Gastroesophageal sphincter (tissue), 4 donors: Measurements from ENCODE around the gene CGNL1. TPM values are rescaled to one million over a fixed set of nuclear protein-coding genes. Genes with fewer than 3 reads are reported as not detected.
A peak's percentile ranks its signal among the peaks of the same experiment; 100 is the strongest.

Source experiments
- ATAC-seq: fragments of 150-250 bp; one replicate; pipeline ENCODE4 v1.9.1; 2016; ENCODE audit warnings: mild to moderate bottlenecking, moderate library complexity
- H3K27ac ChIP-seq, 4 donors: fragments of 200-600 bp; sonication (generic) in 3 of 4; 1 replicate in 3 of 4; 2 replicates in 1 of 4; pipeline ENCODE4 v1.5.1; 2016 to 2019
- H3K27me3 ChIP-seq: fragments of 200-600 bp; sonication (generic); one replicate; pipeline ENCODE4 v1.5.1; 2019
- H3K36me3 ChIP-seq, 2 donors: fragments of 200-600 bp; sonication (generic); one replicate each; pipeline ENCODE4 v1.5.1; 2019; ENCODE audit warnings: control low read depth in 1 of 2
- H3K4me1 ChIP-seq, 3 donors: fragments of 200-600 bp; sonication (generic); 1 replicate in 2 of 3; 2 replicates in 1 of 3; pipeline ENCODE4 v1.5.1; 2016 to 2019; ENCODE audit warnings: control low read depth in 2 of 3
- H3K4me3 ChIP-seq, 2 donors: fragments of 200-600 bp; sonication (generic); one replicate each; pipeline ENCODE4 v1.5.1; 2019; ENCODE audit warnings: mild to moderate bottlenecking in 1 of 2, moderate library complexity in 1 of 2
- H3K9me3 ChIP-seq, 3 donors: fragments of 200-600 bp; sonication (generic); one replicate each; pipeline ENCODE4 v1.5.1; 2017 to 2019; ENCODE audit warnings: control low read depth in 2 of 3
- EP300 ChIP-seq: sonication (generic); formaldehyde crosslinking; IDR thresholded peaks from one replicate; pipeline ENCODE4 v1.6.1; 2017; ENCODE audit warnings: antibody characterized with exemption, mild to moderate bottlenecking
- POLR2A ChIP-seq, 2 donors: fragments of 450-650 bp; IDR thresholded peaks; one replicate each; pipeline ENCODE4 v1.6.1; 2017; ENCODE audit warnings: antibody characterized with exemption in 2 of 2, mild to moderate bottlenecking in 2 of 2, moderate library complexity in 1 of 2
- POLR2AphosphoS5 ChIP-seq: sonication (generic); formaldehyde crosslinking; IDR thresholded peaks from one replicate; pipeline ENCODE4 v1.6.1; 2017; ENCODE audit warnings: antibody characterized with exemption
- WGBS, 2 donors: methylation state at CpG; one replicate each; pipeline ENCODE4 v1.1.5; 2018; ENCODE audit warnings: low coverage in 1 of 2; 5-methylcytosine and 5-hydroxymethylcytosine counted together
- total RNA-seq, 4 donors: library from RNA; depleted of rRNA; stranded (reverse); fragments of >200 nt; gene quantifications; one replicate each; pipeline ENCODE4 v1.1.0, GENCODE V29; 2016
- TF ChIP-seq, protein P1 (sequence below), 4 experiments: fragments of 200-600 bp in 2 of 4; fragments of 450-650 bp in 2 of 4; sonication (generic) in 1 of 4; IDR thresholded peaks; one replicate each; pipeline ENCODE4 v1.5.1; 2017 to 2019; ENCODE audit warnings: antibody characterized with exemption in 4 of 4, mild to moderate bottlenecking in 2 of 4, moderate library complexity in 2 of 4

The CGNL1 gene
- total RNA-seq, 4 donors from 2014 or later, result 8.5 to 36.4 (median 16.7) TPM

- 62 to 97% methylated on average over 2 to 6 of the region's 11 CpGs for WGBS, 2 donors
- Histone ChIP-seq H3K27me3 (no peaks in the 10 kb centered on the region), H3K36me3 (peaks cover 0 to 41% of the 10 kb centered on the region in 2 donors), H3K9me3 (no peaks in the 10 kb centered on the region), H3K4me1 (peaks cover 5 to 25% (median 11%) of the 10 kb centered on the region in 3 donors), H3K4me3 (no peak overlapping the region), H3K27ac (no peak overlapping the region)
- no peak for ATAC-seq
- no peak for TF ChIP-seq POLR2AphosphoS5
Observed at GRCh38 chr15:57547243-57547755, 171.0 kb downstream of the CGNL1 start.

GRCh38 chr15:57548351-57548750 is 172.0 kb downstream of the CGNL1 start:
- no peak for TF ChIP-seq POLR2A (IDR thresholded peaks at IDR 0.05)
- TF ChIP-seq, protein P1, sequence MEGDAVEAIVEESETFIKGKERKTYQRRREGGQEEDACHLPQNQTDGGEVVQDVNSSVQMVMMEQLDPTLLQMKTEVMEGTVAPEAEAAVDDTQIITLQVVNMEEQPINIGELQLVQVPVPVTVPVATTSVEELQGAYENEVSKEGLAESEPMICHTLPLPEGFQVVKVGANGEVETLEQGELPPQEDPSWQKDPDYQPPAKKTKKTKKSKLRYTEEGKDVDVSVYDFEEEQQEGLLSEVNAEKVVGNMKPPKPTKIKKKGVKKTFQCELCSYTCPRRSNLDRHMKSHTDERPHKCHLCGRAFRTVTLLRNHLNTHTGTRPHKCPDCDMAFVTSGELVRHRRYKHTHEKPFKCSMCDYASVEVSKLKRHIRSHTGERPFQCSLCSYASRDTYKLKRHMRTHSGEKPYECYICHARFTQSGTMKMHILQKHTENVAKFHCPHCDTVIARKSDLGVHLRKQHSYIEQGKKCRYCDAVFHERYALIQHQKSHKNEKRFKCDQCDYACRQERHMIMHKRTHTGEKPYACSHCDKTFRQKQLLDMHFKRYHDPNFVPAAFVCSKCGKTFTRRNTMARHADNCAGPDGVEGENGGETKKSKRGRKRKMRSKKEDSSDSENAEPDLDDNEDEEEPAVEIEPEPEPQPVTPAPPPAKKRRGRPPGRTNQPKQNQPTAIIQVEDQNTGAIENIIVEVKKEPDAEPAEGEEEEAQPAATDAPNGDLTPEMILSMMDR (IDR thresholded peaks at IDR 0.05), result no peak
- TF ChIP-seq EP300, result no peak
- no peak for TF ChIP-seq POLR2AphosphoS5
- Histone ChIP-seq H3K4me1 (peaks cover 5 to 24% (median 11%) of the 10 kb centered on the region in 3 donors), H3K27ac (no peak overlapping the region), H3K4me3 (no peak overlapping the region), H3K36me3 (peaks cover 0 to 41% of the 10 kb centered on the region in 2 donors), H3K27me3 (no peaks in the 10 kb centered on the region), H3K9me3 (no peaks in the 10 kb centered on the region)
- 69 to 80% methylated on average over 1 to 2 of the region's 2 CpGs for WGBS, 2 donors
- ATAC-seq, result no peak

- H3K4me1 ChIP-seq, result peaks cover 5 to 24% (median 11%) of the 10 kb centered on the region in 3 donors
- H3K36me3 ChIP-seq, result peaks cover 0 to 36% of the 10 kb centered on the region in 2 donors
- 96 to 100% methylated on average over 1 to 4 of the region's 5 CpGs for WGBS, 2 donors
- TF ChIP-seq POLR2AphosphoS5 (no peak), POLR2A (IDR thresholded peaks at IDR 0.05) (no peak), EP300 (no peak)
- TF ChIP-seq, protein P1 (IDR thresholded peaks at IDR 0.05), result no peak
- H3K9me3 ChIP-seq, result no peaks in the 10 kb centered on the region
- no peak overlapping the region for H3K27ac ChIP-seq
- H3K27me3 ChIP-seq, result no peaks in the 10 kb centered on the region
- no peak overlapping the region for H3K4me3 ChIP-seq
- no peak for ATAC-seq
Observed at GRCh38 chr15:57548835-57549234, 172.5 kb downstream of the CGNL1 start.

- no peak overlapping the region for H3K4me3 ChIP-seq
- no peak for ATAC-seq
- no peaks in the 10 kb centered on the region for H3K9me3 ChIP-seq
- H3K36me3 ChIP-seq, result peaks cover 0 to 26% of the 10 kb centered on the region in 2 donors
- H3K27ac ChIP-seq, result peak overlapping the region in 1 of 4 donors; percentile 68
- peaks cover 5 to 33% (median 11%) of the 10 kb centered on the region in 3 donors for H3K4me1 ChIP-seq
- TF ChIP-seq POLR2A (IDR thresholded peaks at IDR 0.05) (no peak), POLR2AphosphoS5 (no peak), EP300 (no peak)
- TF ChIP-seq, protein P1 (IDR thresholded peaks at IDR 0.05), result no peak
- WGBS, 2 donors, result 57 to 75% methylated on average over 2 to 5 of the region's 6 CpGs
- no peaks in the 10 kb centered on the region for H3K27me3 ChIP-seq
Observed at GRCh38 chr15:57549935-57550334, 173.6 kb downstream of the CGNL1 start.

DNA sequence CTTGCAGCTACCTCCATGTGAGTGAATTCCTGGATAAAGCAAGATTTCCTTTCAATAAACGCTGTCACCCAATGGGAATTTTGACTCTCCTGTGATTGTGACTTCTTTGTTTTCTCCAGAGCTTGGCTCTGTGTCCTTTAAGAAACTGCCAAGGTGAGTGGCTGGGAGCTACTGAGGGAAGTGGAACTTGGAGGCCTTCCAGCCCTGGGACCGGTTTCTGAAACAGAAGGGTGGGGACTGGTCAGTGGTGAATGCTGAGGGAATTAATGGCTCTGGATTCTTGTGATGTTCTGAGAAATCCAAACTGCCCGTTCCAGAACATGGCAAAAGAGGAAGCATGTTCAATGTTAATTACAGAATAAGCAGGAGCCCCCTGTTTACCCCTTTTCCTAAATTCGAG is 174.3 kb downstream of the CGNL1 start:
- ATAC-seq, result peak; percentile 38
- WGBS, 2 donors, result 31 to 57% methylated on average over 3 to 4 of the region's 4 CpGs
- TF ChIP-seq POLR2AphosphoS5 (no peak), EP300 (no peak), POLR2A (IDR thresholded peaks at IDR 0.05) (no peak)
- TF ChIP-seq, protein P1 (IDR thresholded peaks at IDR 0.05), result no peak

More for the DNA sequence above, 174.3 kb downstream of the CGNL1 start:
- Histone ChIP-seq H3K9me3 (no peaks in the 10 kb centered on the region), H3K27ac (peak overlapping the region; percentile 20 to 70 (median 54)), H3K27me3 (no peaks in the 10 kb centered on the region), H3K4me1 (peaks cover 8 to 38% (median 14%) of the 10 kb centered on the region in 3 donors), H3K36me3 (peaks cover 0 to 19% of the 10 kb centered on the region in 2 donors), H3K4me3 (no peak overlapping the region)
